ENCODE data around the gene WRAP73. TPM values are rescaled to one million over a fixed set of nuclear protein-coding genes. Genes with fewer than 3 reads are reported as not detected.
"Not testable (repeated sequence)": the region's sequence is repeated elsewhere in the genome, so short reads cannot be mapped to it uniquely, and the experiment has no call there.

The WRAP73 gene
- total RNA-seq, 1 donor from 2014 or later: 26.7 TPM

GRCh38 chr1:3586986-3587759 is 62.7 kb downstream of the WRAP73 start:
- DNase-seq (ENCODE audit: extremely low spot score, unreplicated experiment): no peak
- Mint-ChIP-seq H3K27me3 (no peaks in the 10 kb centered on the region), H3K36me3 (no peaks in the 10 kb centered on the region), H3K4me1 (ENCODE audit: unreplicated experiment) (peaks cover 15% of the 10 kb centered on the region), H3K4me3 (peak overlapping the region; percentile 37), H3K27ac (peak overlapping the region; percentile 89), H3K9me3 (no peaks in the 10 kb centered on the region)
- TF ChIP-seq CTCF (conservative IDR thresholded peaks at IDR 0.05): no peak

- Mint-ChIP-seq H3K36me3 (no peaks in the 10 kb centered on the region), H3K4me3 (no peak overlapping the region), H3K4me1 (ENCODE audit: unreplicated experiment) (peaks cover 15% of the 10 kb centered on the region), H3K27ac (no peak overlapping the region), H3K9me3 (no peaks in the 10 kb centered on the region), H3K27me3 (no peaks in the 10 kb centered on the region)
- no peak for DNase-seq (ENCODE audit: extremely low spot score, unreplicated experiment)
- TF ChIP-seq CTCF (conservative IDR thresholded peaks at IDR 0.05): no peak
These were observed 63.8 kb downstream of the WRAP73 start for GRCh38 chr1:3585940-3586568.

GRCh38 chr1:3585353-3585868 is 64.5 kb downstream of the WRAP73 start:
- not testable (repeated sequence) for H3K27ac Mint-ChIP-seq; H3K36me3 Mint-ChIP-seq; H3K27me3 Mint-ChIP-seq; H3K9me3 Mint-ChIP-seq; H3K4me3 Mint-ChIP-seq; DNase-seq (ENCODE audit: extremely low spot score, unreplicated experiment)
- peaks cover 11% of the 10 kb centered on the region for H3K4me1 Mint-ChIP-seq (ENCODE audit: unreplicated experiment)

- H3K36me3 Mint-ChIP-seq: no peaks in the 10 kb centered on the region
- no peaks in the 10 kb centered on the region for H3K9me3 Mint-ChIP-seq
- H3K27me3 Mint-ChIP-seq: no peaks in the 10 kb centered on the region
- no peak overlapping the region for H3K4me3 Mint-ChIP-seq
- no peak overlapping the region for H3K27ac Mint-ChIP-seq
- no peak for DNase-seq (ENCODE audit: extremely low spot score, unreplicated experiment)
- TF ChIP-seq CTCF (conservative IDR thresholded peaks at IDR 0.05): no peak
- peaks cover 10% of the 10 kb centered on the region for H3K4me1 Mint-ChIP-seq (ENCODE audit: unreplicated experiment)
These were observed 65.0 kb downstream of the WRAP73 start for GRCh38 chr1:3584915-3585314.

- not testable (repeated sequence) for H3K4me1 Mint-ChIP-seq (ENCODE audit: unreplicated experiment); H3K4me3 Mint-ChIP-seq; H3K36me3 Mint-ChIP-seq; H3K27me3 Mint-ChIP-seq; DNase-seq (ENCODE audit: extremely low spot score, unreplicated experiment); H3K9me3 Mint-ChIP-seq; H3K27ac Mint-ChIP-seq
These were observed 66.2 kb downstream of the WRAP73 start for GRCh38 chr1:3583751-3584150.

GRCh38 chr1:3581296-3582036 is 68.4 kb downstream of the WRAP73 start:
- Mint-ChIP-seq H3K4me1 (ENCODE audit: unreplicated experiment) (no peaks in the 10 kb centered on the region), H3K9me3 (no peaks in the 10 kb centered on the region), H3K27ac (no peak overlapping the region), H3K4me3 (no peak overlapping the region), H3K36me3 (no peaks in the 10 kb centered on the region), H3K27me3 (no peaks in the 10 kb centered on the region)
- no peak for TF ChIP-seq CTCF (conservative IDR thresholded peaks at IDR 0.05)
- no peak for DNase-seq (ENCODE audit: extremely low spot score, unreplicated experiment)

Other genes starting within 250 kb of the WRAP73 start
- gene ARHGEF16, start 195.4 kb downstream of the WRAP73 start, total RNA-seq (ENCODE audit: low replicate concordance): 16.1 and 28.9 TPM in 2 replicates
- 26.7 and 61.7 TPM in 2 replicates for gene MEGF6, start 38.6 kb downstream of the WRAP73 start, total RNA-seq (ENCODE audit: low replicate concordance)
- 26.6 and 56.6 TPM in 2 replicates for gene TPRG1L, start 25.1 kb downstream of the WRAP73 start, total RNA-seq (ENCODE audit: low replicate concordance)
- gene TP73, start 2.4 kb upstream of the WRAP73 start, total RNA-seq (ENCODE audit: low replicate concordance): 1.6 TPM in 2 replicates
- not detected in 2 replicates for gene CCDC27, start 102.3 kb upstream of the WRAP73 start, total RNA-seq (ENCODE audit: low replicate concordance)
- 10.8 and 15.1 TPM in 2 replicates for gene SMIM1, start 122.6 kb upstream of the WRAP73 start, total RNA-seq (ENCODE audit: low replicate concordance)
- 53.5 and 56.5 TPM in 2 replicates for gene LRRC47, start 146.4 kb upstream of the WRAP73 start, total RNA-seq (ENCODE audit: low replicate concordance)
- gene CEP104, start 207.1 kb upstream of the WRAP73 start, total RNA-seq (ENCODE audit: low replicate concordance): 41.9 and 42.3 TPM in 2 replicates
- gene DFFB, start 207.4 kb upstream of the WRAP73 start, total RNA-seq (ENCODE audit: low replicate concordance): 6.8 and 10.6 TPM in 2 replicates